Stimulated activated naive CD4-positive, alpha-beta T cell treated with Interleukin-2 at 50 U/mL for 16 hours (primary cell): Measurements from ENCODE around the gene CCDC167.
"Not testable (repeated sequence)": the region's sequence is repeated elsewhere in the genome, so short reads cannot be mapped to it uniquely, and the experiment has no call there.

Experiments used
- DNase-seq: peaks from one replicate; lab custom pipeline; 2025; lab: John Stamatoyannopoulos, UW

CCDC167 gene

DNA sequence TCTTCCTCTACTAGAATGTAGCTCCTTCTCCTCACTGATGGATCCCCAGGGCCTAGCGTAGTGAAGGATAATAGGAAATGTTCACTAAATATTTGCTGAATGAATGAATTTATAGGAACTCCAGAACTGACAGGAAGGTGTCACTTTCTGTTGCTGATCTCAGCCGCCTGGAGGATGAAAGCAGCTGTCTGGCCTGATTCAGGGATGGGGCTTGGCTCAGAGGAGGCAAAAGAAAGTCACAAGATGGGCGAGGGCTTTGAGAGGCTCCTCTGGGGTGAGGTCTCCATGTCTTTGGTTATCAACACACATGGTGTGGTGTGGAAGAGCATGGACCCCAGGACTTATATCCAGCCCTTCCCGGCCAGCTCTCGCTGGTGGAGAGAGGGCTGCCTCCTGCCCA, 11.5 kb upstream of the CCDC167 start:
- DNase-seq: no peak

DNA sequence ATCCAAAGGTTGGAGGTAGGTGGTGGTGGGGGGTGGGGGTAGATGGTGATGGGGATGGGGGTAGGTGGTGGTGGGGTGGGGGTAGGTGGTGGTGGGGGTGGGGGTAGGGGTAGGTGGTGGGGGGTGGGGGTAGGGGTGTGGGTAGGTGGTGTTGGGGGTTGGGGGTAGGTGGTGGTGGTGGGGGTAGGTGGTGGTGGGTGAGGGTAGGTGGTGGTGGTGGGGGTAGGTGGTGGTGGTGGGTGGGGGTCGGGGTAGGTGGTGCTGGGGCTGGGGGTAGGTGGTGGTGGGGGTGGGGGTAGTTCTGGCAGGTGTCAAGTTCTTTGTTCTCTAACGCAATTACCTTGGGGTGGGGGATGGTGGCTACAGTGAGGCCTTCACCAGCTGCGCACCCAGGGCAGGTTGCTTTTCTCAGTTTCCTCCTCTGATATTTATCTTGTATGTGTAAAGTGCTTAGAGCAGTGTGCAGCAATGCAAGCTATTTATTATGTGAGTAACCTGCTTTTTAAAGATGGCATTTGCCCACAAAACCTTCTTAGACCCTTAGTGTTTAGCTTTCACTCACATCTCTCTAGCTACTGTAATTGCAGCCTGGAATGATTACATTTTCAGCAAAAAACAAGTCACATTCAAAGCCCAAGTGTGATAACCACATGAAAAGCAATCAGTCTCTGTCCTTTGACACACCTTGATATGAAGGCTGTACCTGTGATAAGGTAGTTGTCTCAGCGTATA, 8.2 kb upstream of the CCDC167 start:
- peak; percentile 31 for DNase-seq

DNA sequence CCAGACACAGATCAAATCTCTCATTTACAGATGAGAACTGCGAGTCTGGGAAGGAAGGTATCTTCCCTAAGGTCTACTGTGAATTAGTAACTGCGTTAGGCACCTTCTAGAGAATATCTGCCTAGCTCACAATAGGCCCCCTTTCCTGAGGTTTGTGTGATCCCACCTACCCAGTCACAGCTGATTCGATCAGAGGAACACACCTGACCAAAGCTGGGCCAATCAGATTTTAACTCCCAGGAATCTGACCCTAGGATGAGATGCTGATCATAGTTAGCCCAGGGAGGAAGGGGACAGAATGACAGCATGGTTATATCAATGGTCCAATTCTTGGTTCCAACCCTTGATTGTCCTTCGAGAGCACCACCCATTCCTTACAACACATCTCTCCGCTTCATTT, 7.4 kb upstream of the CCDC167 start:
- DNase-seq: no peak

DNA sequence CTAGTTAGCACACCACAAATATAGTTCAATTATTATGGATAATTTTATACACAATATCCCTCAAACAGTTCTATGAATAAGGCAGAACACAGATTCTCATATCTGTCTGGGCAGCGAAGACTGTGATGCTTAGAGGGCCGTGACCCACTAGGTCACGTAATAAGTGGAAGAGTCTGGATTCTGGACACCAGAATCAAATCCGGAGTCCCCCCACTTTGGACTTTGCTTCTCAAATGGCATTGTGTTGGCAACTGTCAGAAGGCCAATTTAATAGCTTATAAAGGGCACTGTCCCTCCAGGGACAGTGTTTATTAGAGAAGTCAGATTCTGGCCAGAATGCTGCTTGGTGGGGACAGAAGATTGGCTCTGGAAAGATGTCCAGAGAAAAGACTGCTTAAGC, 6.8 kb upstream of the CCDC167 start:
- DNase-seq: no peak

DNA sequence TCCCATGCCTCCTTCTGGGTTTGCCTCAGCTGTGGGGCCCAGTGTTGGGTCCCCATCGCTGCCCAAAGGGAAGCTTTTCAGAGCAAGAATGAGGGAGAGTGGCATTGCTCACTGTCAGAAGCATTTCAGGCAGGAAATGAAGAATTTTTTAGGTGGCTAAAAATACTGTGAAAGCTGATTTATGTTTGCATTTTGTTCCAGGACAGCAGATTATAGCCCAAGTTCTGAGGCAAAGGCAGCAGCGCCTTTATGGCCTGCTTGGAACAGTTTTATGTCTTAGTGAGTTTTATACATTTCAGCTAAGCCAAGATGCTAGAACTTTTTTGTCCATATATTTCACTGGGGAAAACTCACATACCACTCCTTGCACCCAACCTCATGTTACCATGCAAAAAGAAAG, 4.3 kb upstream of the CCDC167 start:
- no peak for DNase-seq

DNA sequence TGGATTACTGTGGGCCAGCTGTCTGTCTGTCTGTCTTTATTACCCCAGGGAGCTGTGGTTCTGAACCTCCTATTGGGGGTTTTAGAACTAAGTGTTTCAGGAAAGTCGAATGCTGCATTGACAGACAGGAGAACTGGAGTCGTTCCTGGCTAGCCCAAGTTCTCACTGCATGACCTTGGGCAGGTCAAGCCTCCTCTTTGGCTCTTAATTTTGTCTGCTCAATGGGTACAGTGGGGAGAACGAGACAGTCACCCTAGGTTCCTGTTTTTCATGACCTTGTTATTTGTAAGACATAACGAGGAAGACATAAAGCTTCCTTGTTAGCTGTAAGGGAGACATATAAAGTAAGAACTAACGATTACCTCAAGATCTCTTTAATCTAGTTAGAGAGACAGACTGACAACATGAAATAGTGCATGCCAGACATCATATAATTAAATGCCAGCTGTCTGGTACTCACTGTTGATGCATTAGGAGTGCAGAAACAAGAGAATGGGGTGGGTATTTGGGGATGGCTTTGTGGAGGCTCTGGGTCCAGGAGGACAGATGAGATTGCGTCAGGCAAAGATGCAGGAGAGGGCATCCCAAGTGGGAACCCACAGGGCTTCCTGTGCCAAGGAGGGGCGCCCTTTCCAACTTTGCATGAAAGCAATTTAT, 3.7 kb upstream of the CCDC167 start:
- DNase-seq: no peak

DNA sequence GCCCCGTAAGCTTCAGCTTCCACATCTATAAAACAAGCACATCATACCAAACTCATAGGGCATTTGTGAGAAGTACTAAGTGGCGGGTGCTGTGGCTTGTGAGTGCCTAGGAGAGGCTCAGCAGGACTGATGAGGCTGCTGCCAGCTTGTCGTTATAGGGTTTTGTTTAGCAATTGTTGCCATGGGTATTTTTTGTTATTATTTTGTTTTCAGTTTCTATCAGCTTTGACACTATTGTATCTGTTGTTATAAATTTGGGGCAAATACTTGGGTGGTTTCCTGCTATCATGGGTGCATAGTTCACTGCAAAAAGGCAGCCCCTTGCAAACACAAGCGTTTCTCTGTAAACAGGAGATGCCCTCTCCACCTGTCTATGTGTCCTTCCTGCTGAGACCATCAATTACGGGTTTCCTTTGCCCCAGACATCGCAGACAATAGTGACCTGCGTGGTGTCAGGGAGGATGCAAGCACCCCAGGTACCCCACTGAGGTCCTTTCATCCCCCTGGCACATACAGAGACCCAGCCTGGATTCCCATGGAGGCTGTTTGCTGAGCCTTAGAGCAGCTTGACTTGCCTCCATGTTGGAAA, 3.1 kb upstream of the CCDC167 start:
- DNase-seq: peak; percentile 29

DNA sequence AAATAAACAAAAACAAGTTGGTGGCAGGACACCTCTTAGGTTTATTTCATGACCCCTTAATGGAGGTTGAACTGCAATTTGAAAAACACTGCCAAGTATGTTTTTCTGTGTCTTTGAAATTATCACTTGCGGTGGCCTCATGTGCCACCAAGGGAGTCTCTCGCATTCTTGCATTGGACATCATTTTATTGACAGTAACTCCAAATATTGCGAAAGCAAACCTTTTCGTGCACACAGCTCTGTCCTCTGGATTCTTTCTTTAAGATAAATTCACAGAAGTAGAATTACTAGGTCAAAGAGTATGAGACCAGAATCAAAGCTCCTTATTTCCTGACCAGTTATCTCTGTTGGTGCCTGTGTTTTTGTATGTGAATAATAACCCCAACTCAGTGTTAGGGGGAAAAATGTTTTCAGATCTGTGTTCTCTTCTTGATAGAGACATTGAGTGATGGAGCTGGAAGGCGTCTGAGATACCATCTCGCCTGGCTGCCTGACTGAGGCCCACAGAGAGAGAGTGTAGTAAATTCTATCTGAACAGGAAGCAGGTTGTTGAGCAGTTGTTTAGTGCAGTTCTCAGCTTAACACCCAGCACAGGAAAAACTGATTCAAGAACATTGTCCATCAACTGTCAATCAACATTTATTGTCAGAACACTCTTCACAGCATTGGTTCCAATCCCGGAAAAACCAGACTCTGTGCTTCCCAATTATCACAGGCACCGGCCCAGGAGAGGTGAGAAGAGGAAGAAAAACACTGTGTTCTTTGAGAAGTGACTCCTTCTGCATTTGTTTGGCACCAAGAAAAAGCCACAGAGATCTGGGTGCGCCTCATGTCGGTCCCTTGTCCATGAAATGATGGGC, 2.2 kb upstream of the CCDC167 start:
- no peak for DNase-seq

DNA sequence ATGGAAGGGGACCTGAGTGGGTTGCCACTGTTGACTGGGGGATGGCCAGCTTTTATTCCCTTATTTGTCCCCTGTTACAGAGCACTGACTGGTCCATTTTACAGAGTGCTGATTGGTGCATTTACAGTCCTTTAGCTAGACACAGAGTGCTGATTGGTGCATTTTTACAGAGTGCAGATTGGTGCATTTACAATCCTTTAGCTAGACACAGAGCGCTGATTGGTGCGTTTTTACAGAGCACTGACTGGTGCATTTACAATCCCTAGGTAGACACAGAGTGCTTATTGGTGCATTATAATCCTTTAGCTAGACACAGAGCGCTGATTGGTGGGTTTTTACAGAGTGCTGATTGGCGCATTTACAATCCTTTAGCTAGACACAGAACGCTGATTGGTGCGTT, 1.2 kb upstream of the CCDC167 start:
- not testable (repeated sequence) for DNase-seq

DNA sequence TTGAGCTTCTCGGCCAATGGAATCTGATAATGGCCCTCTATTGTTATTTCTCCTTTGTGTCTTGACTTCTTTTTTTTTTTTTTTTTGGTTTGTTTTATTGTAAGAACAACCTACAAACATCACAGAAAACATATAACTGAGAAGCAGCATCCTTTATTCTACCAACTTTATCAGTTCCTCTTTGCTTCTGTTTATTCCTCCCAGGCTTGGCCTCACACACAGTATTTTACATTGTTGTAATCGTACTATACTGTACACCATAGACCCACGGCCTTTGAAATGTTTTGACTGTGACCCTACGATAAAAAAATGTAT, 558 bp upstream of the CCDC167 start:
- DNase-seq: no peak

DNA sequence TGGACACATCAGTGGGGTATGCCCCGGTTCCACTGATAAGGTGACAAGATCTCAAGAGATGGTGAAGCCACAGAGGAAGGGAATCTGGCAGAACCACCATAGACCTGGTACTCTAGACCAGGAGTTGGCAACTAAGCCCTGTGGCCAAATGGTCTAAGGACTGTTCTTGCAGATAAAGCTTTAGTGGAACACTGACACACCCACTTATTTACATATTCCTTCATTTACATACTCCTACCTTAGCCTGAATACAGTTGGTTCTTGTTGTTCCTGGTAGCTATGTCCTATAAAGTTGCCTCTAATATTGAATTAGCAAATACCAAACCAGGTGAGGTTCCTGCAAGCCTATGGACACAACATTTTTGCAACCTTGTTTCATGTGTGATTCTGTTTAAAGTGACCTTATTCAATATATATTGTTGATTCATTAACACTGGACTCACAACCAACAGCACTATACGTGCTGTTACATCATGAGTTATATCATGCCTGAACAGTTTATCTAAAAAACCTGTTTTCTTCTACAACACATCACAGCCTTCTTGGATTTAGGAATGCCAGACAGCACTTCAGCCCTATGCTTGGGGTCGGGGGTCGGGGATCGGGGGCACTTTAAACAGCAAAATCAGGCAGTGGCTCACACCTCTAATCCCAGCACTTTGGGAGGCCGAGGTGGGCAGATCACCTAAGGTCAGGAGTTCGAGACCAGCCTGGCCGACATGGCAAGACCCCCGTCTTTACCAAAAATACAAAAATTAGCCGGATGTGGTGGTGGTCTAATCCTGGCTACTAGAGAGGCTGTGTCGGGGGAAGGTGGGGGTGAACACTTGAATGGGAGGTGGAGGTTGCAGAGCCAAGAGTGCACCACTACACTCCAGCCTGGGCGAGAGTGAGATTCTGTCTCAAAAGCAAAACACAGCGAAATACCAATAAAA, 2.5 kb downstream of the CCDC167 start:
- DNase-seq: no peak

DNA sequence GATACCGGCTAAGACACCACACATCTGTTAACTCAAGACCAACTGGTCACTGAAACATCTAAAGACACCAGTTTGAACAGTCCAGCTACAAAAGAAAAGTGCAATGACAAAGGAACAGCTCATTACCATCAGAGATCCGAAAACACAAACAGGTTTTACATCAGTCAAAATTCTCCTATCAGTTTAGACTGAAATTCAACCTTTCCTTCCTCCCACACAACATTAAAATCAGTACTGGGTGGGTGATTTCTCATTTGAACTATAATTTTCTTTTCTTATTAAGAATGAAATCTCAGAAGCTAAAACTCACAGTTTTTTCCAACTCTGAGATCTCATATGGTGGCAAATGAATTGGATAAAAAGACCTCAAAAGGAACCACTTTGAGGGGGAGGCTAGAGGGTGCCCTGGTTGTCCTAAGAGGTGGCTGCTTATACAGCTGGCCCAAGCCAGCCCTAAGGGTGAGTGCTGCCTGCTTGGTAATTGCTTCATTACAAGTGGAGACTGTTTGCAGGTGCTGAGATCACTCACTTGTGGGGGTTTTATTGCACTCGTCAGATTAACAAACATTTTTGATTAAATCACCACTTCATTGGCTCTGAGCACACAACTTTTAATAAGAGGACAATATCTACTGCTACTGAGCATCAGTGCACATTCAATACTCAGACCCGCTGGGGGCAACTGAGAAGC, 4.3 kb downstream of the CCDC167 start:
- peak; percentile 15 for DNase-seq

DNA sequence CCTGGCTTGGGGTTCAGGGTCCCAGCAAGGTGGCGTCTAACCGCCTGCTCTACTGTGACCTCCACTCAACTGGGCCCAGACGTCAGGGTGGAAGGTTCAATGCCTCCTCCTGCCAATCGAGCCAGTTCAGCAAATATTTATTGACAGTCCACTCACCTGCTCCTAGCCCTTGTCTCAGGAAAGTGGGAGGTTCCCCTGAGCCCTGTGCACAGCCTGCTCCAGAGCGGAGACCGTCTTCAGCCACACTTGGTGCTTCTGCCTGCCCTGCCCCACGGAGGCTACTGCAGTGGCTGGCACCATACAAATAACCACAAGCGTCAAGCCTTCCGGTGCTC, 6.1 kb downstream of the CCDC167 start:
- DNase-seq: no peak

DNA sequence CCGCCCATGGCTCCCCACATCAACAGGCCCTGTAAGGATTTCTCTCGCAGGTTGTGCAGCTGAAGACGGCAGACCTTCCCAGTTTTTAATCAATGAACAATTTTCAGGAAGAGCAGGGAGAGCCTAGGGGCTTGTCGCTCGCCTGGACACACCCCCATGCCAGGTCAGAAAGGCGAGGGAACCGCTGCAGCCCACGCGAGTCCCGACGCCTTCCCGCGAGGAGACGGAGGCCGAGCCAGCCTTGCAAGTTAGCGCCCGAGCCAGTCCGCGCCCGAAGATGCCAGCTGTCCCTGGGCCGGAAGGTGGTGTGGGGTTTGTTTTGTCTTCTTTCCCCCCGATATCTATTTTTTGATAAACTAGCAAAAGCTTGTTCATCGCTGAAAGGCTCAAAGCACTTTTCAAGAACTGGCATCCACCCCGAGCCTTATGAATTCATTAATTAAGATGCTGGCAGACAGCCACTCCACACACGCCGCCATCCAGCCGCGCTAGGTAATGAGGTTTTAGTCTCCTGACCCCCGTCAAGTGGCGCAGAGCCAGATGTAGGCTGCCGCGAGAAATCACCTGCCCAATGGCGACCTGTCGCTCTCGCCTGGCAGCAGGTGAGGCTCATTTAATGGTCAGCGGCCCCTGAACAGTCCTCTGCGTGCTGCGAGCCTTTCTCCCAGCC, 6.6 kb downstream of the CCDC167 start:
- no peak for DNase-seq

DNA sequence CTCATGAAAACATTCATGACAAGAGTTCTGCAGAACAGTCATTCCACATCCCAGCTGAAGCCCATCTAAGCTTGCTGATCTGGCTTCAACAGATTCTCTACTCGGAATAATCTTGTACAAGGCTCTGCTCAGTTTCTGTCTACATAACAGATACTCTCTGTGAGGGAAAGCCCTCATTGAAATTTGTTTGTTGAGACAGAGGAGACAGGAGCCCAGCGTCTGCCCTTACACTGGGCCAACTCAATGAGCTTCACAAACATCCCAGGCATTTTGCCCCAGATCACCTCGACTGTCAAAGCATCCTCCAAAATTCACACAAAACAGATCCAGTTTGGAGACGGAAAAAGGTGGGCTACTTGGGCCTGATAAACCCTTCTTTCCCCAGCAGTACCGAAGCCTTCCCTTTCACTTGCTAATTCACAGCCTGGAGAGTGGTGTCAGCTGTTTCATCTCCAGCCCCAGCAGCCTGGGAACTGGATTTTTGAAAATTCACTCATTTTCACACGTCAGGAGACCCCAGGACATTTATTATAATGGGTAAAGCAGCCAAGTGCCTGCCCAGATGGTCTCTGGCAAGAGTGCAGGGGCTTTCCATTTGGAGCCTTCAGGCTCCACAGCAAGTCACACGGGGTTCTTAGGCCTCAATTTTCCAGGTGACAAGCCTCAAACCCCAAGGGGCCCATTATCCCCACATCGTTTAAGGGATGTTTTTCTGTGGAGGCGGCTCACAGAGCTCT, 7.3 kb downstream of the CCDC167 start:
- DNase-seq: no peak

DNA sequence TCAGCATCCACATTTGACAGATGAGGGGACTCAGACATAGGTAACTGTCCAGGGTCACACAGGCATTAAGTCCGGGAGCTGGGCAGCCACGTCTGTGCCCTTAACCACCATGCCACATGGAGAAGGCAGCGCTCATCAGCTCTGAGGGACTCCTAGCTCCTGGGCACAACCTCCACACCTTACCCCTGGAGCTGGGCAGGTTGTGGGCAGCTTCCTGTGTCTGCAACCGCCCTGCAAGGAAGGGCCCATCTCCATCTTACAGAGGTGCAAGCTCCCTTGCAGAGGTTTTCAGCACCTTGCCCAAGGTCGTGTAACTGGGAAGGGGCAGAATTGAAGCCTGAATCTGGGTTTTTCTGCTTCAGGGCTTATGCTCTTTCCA, 7.9 kb downstream of the CCDC167 start:
- no peak for DNase-seq

DNA sequence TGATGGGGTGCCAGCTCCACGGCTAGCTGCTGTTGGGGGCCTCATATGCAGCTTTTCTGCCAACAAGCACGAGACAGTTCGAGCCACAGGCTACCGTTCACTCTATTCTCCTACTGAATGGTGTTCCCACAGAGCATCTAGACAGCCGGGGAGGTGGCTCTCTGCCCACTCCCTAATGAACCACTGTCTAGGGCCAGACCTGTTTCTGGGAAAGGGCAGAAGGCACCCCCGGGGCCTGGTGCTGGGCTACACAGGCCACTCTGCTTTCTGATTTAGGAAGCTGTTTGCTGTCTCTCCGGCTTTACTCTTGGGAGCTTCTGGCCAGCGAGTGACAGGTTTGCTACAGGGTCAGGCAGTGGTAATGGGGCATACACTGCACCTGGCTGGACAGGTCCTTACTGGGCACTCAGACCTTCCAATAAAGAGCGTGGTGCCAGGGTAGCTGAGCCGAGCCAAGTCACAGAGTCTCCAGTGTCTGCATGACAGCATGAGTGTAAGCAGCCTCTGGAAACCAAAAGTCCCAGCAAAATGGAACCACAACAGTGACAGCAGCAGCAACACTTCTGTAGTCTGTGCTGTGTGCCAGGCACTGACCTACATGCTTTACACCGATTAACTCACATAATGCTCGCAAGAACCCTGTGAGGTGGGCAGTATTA, 8.4 kb downstream of the CCDC167 start:
- no peak for DNase-seq

DNA sequence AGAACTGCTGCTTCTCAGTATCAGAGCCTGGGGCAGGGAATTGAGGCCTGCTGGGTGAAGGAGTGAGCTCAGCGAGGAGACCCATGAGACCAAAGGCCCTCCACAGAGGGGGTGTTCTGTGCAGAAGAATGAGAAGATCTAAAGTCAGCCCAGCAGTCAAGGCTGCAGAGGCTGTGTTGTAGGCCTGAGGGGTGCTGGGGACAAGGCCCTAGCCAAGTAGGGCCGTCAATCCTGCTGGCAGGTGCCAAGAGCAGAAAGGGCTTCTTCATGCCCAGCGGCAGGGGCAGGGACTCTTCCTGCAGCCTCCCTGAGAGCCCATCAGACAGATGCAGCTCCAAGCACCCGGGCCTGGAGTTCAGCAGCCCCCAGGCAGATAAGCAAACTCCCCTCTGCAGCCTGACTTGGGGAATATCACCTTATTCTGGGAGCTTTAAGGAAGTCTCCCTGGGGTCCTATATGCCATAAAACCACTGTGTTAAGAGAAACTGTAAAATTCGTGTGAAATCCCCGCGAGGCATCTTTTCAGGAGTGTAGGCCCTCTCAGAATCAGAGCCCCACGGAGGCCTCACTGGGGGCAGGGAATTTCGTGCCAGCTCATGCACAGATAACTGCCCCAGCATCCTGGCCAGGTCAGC, 9.0 kb downstream of the CCDC167 start:
- DNase-seq: no peak
